Upper lobe of right lung (tissue), 1 donor: ENCODE results near the gene COL5A1. TPM values are rescaled to one million over a fixed set of nuclear protein-coding genes. Genes with fewer than 3 reads are reported as not detected.

ENCODE experiments used
- ATAC-seq: fragments of 200-7000 bp; cut with Tn5 transposase; one replicate; pipeline ENCODE4 v1.9.1; 2020; ENCODE audit warnings: mild to moderate bottlenecking, moderate library complexity
- DNase-seq: peaks from one replicate; pipeline ENCODE4 v3.0.0-alpha.2; 2020
- H3K27ac ChIP-seq: fragments of 200-600 bp; one replicate; pipeline ENCODE4 v1.8.0; 2022
- H3K27me3 ChIP-seq: fragments of 200-600 bp; one replicate; pipeline ENCODE4 v1.8.0; 2022; ENCODE audit warnings: mild to moderate bottlenecking
- H3K36me3 ChIP-seq: fragments of 200-600 bp; one replicate; pipeline ENCODE4 v1.8.0; 2022
- H3K4me1 ChIP-seq: fragments of 200-600 bp; one replicate; pipeline ENCODE4 v1.8.0; 2022
- H3K4me3 ChIP-seq: fragments of 200-600 bp; one replicate; pipeline ENCODE4 v1.8.0; 2022; ENCODE audit warnings: mild to moderate bottlenecking
- H3K9me3 ChIP-seq: fragments of 200-600 bp; one replicate; pipeline ENCODE4 v1.8.0; 2022
- intact Hi-C: fragments of 100-400 bp; cut with DNase I; formaldehyde crosslinking; loops from one replicate; pipeline ENCODE4 v1.11.0; 2022
- total RNA-seq: library from RNA; stranded (reverse); fragmentation: NEBNext Ultra II Directional; extraction: Animal tissue kit (Norgen Biotek cat#: 25700); gene quantifications from one replicate; pipeline ENCODE4 v1.2.1, GENCODE V29; 2021
- TF ChIP-seq, protein P1 (sequence below): fragments of 200-600 bp; IDR thresholded peaks from one replicate; pipeline ENCODE4 v1.8.0; 2022; ENCODE audit warnings: antibody characterized with exemption
- donor health status: DM: no; HTN: yes; CAD: no; lungs with severe emphysema.

The COL5A1 gene
- total RNA-seq, 1 donor from 2014 or later, result 37.8 TPM

DNA sequence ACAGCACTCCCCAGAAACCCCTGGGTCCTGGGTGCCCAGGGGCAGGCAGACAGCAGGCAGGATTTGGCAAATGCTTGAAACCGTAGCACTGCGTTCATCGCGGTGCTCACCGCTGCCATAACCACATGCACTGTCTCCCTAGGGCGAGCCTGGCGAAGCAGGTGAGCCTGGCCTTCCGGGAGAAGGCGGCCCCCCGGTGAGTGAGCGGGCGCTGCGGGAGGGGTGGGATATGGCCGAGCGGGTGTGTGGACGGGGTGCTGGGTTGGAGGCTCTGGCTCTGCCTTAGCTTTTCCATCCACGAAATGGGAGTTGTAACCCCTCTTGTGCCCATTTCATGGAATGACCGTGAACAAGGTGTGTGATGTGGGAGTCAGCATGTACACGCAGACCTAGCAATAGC, 172.2 kb downstream of the COL5A1 start:
- Histone ChIP-seq H3K9me3 (no peaks in the 10 kb centered on the region), H3K4me3 (no peak overlapping the region), H3K27ac (no peak overlapping the region), H3K27me3 (no peaks in the 10 kb centered on the region), H3K36me3 (peaks cover 6% of the 10 kb centered on the region), H3K4me1 (no peaks in the 10 kb centered on the region)
- DNase-seq, result no peak
- TF ChIP-seq, protein P1, sequence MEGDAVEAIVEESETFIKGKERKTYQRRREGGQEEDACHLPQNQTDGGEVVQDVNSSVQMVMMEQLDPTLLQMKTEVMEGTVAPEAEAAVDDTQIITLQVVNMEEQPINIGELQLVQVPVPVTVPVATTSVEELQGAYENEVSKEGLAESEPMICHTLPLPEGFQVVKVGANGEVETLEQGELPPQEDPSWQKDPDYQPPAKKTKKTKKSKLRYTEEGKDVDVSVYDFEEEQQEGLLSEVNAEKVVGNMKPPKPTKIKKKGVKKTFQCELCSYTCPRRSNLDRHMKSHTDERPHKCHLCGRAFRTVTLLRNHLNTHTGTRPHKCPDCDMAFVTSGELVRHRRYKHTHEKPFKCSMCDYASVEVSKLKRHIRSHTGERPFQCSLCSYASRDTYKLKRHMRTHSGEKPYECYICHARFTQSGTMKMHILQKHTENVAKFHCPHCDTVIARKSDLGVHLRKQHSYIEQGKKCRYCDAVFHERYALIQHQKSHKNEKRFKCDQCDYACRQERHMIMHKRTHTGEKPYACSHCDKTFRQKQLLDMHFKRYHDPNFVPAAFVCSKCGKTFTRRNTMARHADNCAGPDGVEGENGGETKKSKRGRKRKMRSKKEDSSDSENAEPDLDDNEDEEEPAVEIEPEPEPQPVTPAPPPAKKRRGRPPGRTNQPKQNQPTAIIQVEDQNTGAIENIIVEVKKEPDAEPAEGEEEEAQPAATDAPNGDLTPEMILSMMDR, result no peak
- intact Hi-C loops, result no loop called here
- ATAC-seq, result no peak

DNA sequence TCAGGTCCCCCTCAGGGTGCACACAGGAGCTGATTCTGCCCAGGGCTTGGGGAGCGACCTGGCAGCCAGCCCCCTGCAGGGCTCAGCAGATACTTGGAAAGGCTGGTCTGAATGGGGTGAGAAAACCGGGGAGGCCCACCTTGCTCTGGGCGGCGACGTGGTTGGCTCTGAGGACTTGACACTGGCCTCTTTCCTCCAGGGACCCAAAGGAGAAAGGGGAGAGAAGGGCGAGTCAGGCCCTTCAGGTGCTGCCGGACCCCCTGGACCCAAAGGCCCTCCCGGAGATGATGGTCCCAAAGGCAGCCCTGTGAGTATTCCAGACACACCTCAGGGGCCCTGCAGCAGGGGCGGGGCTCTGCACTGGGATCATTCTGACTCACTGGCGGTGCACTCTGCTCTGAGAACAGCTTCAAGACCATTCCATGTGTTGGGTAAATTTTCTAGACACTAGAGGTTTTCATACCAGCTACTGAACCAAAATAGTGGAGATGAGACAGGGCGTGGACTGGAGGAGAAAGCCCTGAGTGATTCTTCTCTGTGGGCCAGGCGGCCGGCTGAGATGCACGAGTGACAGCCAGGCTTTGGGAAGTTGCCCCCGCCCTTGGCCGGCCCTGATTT, 173.1 kb downstream of the COL5A1 start:
- no peak for DNase-seq
- Histone ChIP-seq H3K36me3 (peaks cover 6% of the 10 kb centered on the region), H3K27ac (no peak overlapping the region), H3K9me3 (no peaks in the 10 kb centered on the region), H3K4me3 (no peak overlapping the region), H3K27me3 (no peaks in the 10 kb centered on the region), H3K4me1 (no peaks in the 10 kb centered on the region)
- TF ChIP-seq, protein P1, result no peak
- intact Hi-C loops, result no loop called here
- no peak for ATAC-seq

DNA sequence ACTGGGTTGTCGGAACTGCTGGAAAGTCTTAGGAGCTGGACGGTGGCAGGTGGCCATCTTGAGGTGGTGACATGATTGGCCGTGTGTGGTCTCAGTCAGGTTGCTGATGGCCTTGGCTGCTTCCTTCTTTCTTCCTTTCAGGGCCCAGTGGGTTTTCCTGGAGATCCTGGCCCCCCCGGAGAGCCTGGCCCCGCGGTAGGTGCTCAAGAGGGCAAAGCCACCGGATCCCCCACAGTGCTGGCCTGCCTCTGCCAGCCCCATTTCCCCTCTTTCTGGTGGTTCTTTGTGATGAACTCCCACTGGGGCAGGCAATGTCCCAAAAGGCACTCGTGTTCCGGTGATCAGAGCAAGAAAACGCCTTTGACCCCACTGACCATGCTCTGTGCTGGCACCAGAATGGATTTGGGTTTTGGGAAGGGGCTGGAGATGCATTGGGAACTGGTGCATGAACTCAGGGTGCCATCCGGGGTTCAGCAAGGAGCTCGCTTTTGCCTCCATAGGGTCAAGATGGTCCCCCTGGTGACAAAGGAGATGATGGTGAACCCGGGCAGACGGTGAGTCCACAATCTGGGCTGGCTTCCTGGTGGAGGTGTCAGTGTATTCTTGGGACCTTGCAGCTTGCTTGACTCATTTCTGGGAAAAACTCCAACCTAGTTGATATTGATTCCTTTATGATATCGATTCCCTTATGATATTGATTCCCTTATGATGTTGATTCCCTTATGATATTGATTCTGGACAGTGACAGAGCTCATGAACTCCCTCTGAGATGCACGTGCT, 174.0 kb downstream of the COL5A1 start:
- intact Hi-C loops, result no loop called here
- TF ChIP-seq, protein P1, result no peak
- peaks cover 6% of the 10 kb centered on the region for H3K36me3 ChIP-seq
- DNase-seq, result no peak
- no peaks in the 10 kb centered on the region for H3K4me1 ChIP-seq
- H3K27me3 ChIP-seq, result no peaks in the 10 kb centered on the region
- no peak overlapping the region for H3K4me3 ChIP-seq
- no peaks in the 10 kb centered on the region for H3K9me3 ChIP-seq
- no peak for ATAC-seq
- H3K27ac ChIP-seq, result no peak overlapping the region

DNA sequence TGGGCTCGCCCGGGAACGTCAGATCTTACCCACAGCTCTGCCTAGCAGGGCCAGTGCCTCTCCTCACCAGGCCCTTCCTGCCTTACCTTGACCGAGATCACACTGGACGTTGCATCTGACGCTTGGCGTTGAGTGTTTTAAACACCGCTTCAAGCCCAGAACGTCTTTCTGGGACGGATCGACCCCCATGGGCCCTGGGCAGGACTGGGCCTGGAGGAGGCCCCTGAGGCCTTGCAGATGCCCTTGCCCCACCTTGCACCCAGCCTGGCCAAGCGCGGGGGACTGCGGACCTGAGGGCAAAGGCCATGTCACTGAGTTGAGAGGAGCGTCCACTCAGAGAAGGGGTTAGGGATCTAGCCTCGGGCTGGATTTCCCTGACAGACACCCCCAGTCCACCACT, 174.7 kb downstream of the COL5A1 start:
- no peak overlapping the region for H3K4me3 ChIP-seq

DNA sequence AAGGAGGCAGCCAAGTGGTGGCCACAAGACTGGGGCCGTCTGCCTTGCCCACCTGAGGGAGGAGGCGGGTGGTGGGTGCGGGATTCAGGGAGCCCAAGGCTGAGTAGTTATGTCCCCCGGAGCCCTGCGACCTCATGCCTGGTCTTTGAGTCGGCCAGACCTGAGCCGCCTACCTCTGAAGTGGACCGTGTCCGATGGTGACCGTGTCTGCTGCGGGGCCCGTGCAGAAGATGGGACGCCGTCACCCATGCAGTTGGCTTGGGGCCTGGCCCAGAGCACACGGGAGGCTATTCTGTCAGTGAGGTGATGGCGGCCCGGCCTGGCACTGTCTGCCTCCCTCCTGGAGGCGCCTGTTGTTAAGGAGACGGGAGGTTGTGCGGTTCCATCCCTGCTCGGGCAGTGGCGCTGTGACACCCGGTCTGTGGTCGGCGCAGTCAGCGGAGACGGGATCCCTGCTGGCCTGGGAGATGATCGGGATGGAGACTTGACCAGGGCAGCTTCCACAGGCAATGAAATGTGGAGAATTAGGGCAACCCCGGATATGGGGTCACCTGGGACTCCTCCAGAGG, 176.5 kb downstream of the COL5A1 start:
- intact Hi-C loops, result no loop called here
- no peak overlapping the region for H3K27ac ChIP-seq
- no peaks in the 10 kb centered on the region for H3K9me3 ChIP-seq
- TF ChIP-seq, protein P1, result no peak
- no peaks in the 10 kb centered on the region for H3K4me1 ChIP-seq
- H3K4me3 ChIP-seq, result no peak overlapping the region
- H3K36me3 ChIP-seq, result peaks cover 6% of the 10 kb centered on the region
- no peaks in the 10 kb centered on the region for H3K27me3 ChIP-seq
- DNase-seq, result no peak
- ATAC-seq, result no peak

More for the DNA sequence above, 174.7 kb downstream of the COL5A1 start:
- Histone ChIP-seq H3K27me3 (no peaks in the 10 kb centered on the region), H3K36me3 (peaks cover 6% of the 10 kb centered on the region), H3K27ac (no peak overlapping the region), H3K4me1 (no peaks in the 10 kb centered on the region), H3K9me3 (no peaks in the 10 kb centered on the region)
- intact Hi-C loops, result no loop called here
- ATAC-seq (no peak), DNase-seq (no peak)
- TF ChIP-seq, protein P1, result no peak
